SK-N-SH (cell line): ENCODE results near the gene CCNL2. TPM values are rescaled to one million over a fixed set of nuclear protein-coding genes. Genes with fewer than 3 reads are reported as not detected.
A peak's percentile ranks its signal among the peaks of the same experiment; 100 is the strongest.

Experiments used
- CTCF ChIA-PET: fragments of 300-600, 350-600 bp; formaldehyde crosslinking; extraction: SDS; loops from one replicate; lab custom pipeline; 2021; lab: Yijun Ruan, JAX
- POLR2A ChIA-PET: fragments of 350-600 bp; sonication (Branson Sonifier 250); formaldehyde crosslinking; extraction: SDS; loops from one replicate; lab custom pipeline; 2020; ENCODE audit warnings: antibody characterized with exemption, inconsistent platforms; lab: Yijun Ruan, JAX
- DNase-seq: peaks from one replicate; pipeline ENCODE4 v3.0.0; 2012
- H2AFZ ChIP-seq: fragments of 200-600 bp; sonication (generic); 2 replicates; pipeline ENCODE4 v1.8.1; 2016; ENCODE audit warnings: antibody characterized with exemption, mild to moderate bottlenecking, low read depth
- H3F3A ChIP-seq: fragments of 200-600 bp; sonication (generic); replicated peaks from 2 replicates; pipeline ENCODE3; 2016; ENCODE audit warnings: antibody characterized with exemption, mild to moderate bottlenecking; ENCODE audit not compliant: insufficient read depth
- H3K27ac ChIP-seq, 2 experiments: fragments of 200-500 bp in 1 of 2; fragments of 200-600 bp in 1 of 2; sonication (Bioruptor generic) in 1 of 2; sonication (generic), shearing (Covaris generic) in 1 of 2; 2 replicates each; pipeline versions ENCODE4 v1.5.1 to v1.6.1; 2014 to 2016; ENCODE audit warnings: low read depth in 2 of 2, inconsistent platforms in 1 of 2, low read length in 1 of 2, mild to moderate bottlenecking in 1 of 2, mixed read lengths in 1 of 2
- H3K27me3 ChIP-seq: fragments of 200-600 bp; sonication (generic), shearing (Covaris generic); 2 replicates; pipeline ENCODE4 v1.6.1; 2016; ENCODE audit warnings: mixed run types; ENCODE audit not compliant: insufficient read depth
- H3K36me3 ChIP-seq, 2 experiments: fragments of 200-500 bp in 1 of 2; fragments of 200-600 bp in 1 of 2; sonication (Bioruptor generic) in 1 of 2; sonication (generic) in 1 of 2; replicated peaks in 1 of 2; 2 replicates each; pipeline versions ENCODE3 to v1.5.1; 2014 to 2016; ENCODE audit warnings: low read length in 1 of 2, mild to moderate bottlenecking in 1 of 2; ENCODE audit not compliant: insufficient read depth in 2 of 2, control insufficient read depth in 1 of 2
- H3K4me1 ChIP-seq, 2 experiments: fragments of 200-500 bp in 1 of 2; fragments of 200-600 bp in 1 of 2; sonication (Bioruptor generic) in 1 of 2; sonication (generic), shearing (Covaris generic) in 1 of 2; 2 replicates each; pipeline versions ENCODE4 v1.5.1 to v1.6.1; 2014 to 2016; ENCODE audit warnings: low read depth in 1 of 2, low read length in 1 of 2, mixed run types in 1 of 2; ENCODE audit not compliant: insufficient read depth in 2 of 2, control insufficient read depth in 1 of 2
- H3K4me2 ChIP-seq: fragments of 200-600 bp; sonication (generic), shearing (Covaris generic); 2 replicates; pipeline ENCODE4 v1.6.1; 2017; ENCODE audit warnings: mixed run types
- H3K4me3 ChIP-seq, 2 experiments: fragments of 200-500 bp in 1 of 2; fragments of 200-600 bp in 1 of 2; sonication (Bioruptor generic) in 1 of 2; sonication (generic), shearing (Covaris generic) in 1 of 2; 2 replicates each; pipeline versions ENCODE4 v1.5.1 to v1.8.1; 2014 to 2016; ENCODE audit warnings: low read depth in 2 of 2, inconsistent platforms in 1 of 2, low read length in 1 of 2, mild to moderate bottlenecking in 1 of 2, mixed read lengths in 1 of 2, moderate library complexity in 1 of 2
- H3K79me2 ChIP-seq: fragments of 200-600 bp; sonication (generic); 2 replicates; pipeline ENCODE4 v1.8.1; 2017; ENCODE audit warnings: mild to moderate bottlenecking; ENCODE audit not compliant: insufficient read depth
- H3K9ac ChIP-seq: fragments of 200-600 bp; sonication (generic); 2 replicates; pipeline ENCODE4 v1.6.1; 2017; ENCODE audit warnings: mixed run types
- H3K9me2 ChIP-seq: fragments of 200-600 bp; sonication (generic); 2 replicates; pipeline ENCODE4 v1.6.1; 2017; ENCODE audit warnings: mixed run types
- H3K9me3 ChIP-seq: fragments of 200-600 bp; sonication (generic); 2 replicates; pipeline ENCODE4 v1.6.1; 2017; ENCODE audit warnings: mixed run types, mild to moderate bottlenecking, moderate library complexity
- H4K20me1 ChIP-seq: fragments of 200-600 bp; sonication (generic); 2 replicates; pipeline ENCODE4 v1.6.1; 2017; ENCODE audit warnings: mild to moderate bottlenecking, mixed run types; ENCODE audit not compliant: insufficient read depth
- FOSL2 ChIP-seq: IDR thresholded peaks from 2 replicates; pipeline ENCODE4 v1.4.0; 2012; ENCODE audit warnings: low read depth, mild to moderate bottlenecking, moderate library complexity, borderline replicate concordance
- FOXM1 ChIP-seq: IDR thresholded peaks from 2 replicates; pipeline ENCODE4 v1.4.0; 2012; ENCODE audit warnings: low read depth, mild to moderate bottlenecking
- MEF2A ChIP-seq: IDR thresholded peaks from 2 replicates; pipeline ENCODE4 v1.4.0; 2012; ENCODE audit warnings: low read depth, borderline replicate concordance
- SIN3A ChIP-seq: IDR thresholded peaks from 2 replicates; pipeline ENCODE4 v1.6.1; 2012; ENCODE audit warnings: low read depth, mild to moderate bottlenecking, low read length, moderate library complexity, borderline replicate concordance
- TAF1 ChIP-seq: IDR thresholded peaks from 2 replicates; pipeline ENCODE4 v1.6.1; 2012; ENCODE audit warnings: low read depth, mild to moderate bottlenecking, low read length, moderate library complexity, borderline replicate concordance
- TEAD4 ChIP-seq: IDR thresholded peaks from 2 replicates; pipeline ENCODE4 v1.4.0; 2012; ENCODE audit warnings: mild to moderate bottlenecking, borderline replicate concordance; ENCODE audit not compliant: insufficient read depth
- WGBS: methylation state at CpG from one replicate; pipeline ENCODE4 v1.1.6; 2017; ENCODE audit warnings: low lambda C conversion rate; 5-methylcytosine and 5-hydroxymethylcytosine counted together
- polyA plus RNA-seq, 3 experiments: library from polyadenylated mRNA; depleted of rRNA; stranded (reverse); fragments of >200 nt; gene quantifications; 2 replicates each; pipeline ENCODE4 v1.2.3, GENCODE V29; 2012
- TF ChIP-seq, protein P1 (sequence below): fragments of 150-350 bp; IDR thresholded peaks from 2 replicates; pipeline ENCODE4 v1.6.1; 2017; ENCODE audit warnings: antibody characterized with exemption, low read length, low read depth, borderline replicate concordance
- TF ChIP-seq, protein P2 (sequence below): fragments of 150-350 bp; IDR thresholded peaks from 2 replicates; pipeline ENCODE4 v1.6.1; 2016; ENCODE audit warnings: mild to moderate bottlenecking, low read depth, low read length
- TF ChIP-seq, protein P3 (sequence below): IDR thresholded peaks from 2 replicates; pipeline ENCODE4 v1.6.1; 2012; ENCODE audit warnings: mild to moderate bottlenecking, low read depth, low read length, moderate library complexity

Gene CCNL2
- polyA plus RNA-seq, 1 of the 3 experiments (the other 2 are of a cell fraction), result 362 TPM

DNA sequence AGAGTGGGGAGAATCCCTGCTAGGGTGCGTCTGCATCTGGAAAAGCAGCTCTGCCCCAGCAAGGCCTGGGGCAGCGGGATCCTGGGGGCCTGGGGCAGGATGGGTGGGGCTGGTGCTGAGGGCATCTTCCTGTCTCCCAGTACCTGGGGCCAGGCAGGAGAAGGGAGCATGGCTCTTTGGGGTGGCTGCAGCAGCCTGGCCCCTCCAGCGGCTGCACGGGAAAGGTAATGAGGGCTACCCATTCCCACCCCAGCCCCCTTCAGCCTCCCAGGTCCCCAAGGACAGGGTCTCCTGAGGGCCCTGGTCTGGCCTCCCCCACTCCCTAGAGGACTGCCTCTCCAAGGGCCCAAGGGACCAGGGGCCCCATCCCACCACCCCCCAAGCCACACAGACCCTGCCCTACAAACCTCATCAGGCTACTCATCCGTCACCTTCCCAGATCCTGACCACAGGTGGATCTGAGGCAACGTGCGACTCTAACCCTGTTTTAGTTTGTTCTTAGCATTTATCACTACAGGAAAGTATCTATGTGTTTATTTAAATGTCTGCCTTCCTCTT lies 22.9 kb upstream of the CCNL2 start:
- no peaks in the 10 kb centered on the region for H3K79me2 ChIP-seq
- H2AFZ ChIP-seq, result no peak overlapping the region
- H3K4me1 ChIP-seq, result no peaks in the 10 kb centered on the region; a peak in 2 of 4 replicates
- no peaks in the 10 kb centered on the region for H3K27me3 ChIP-seq
- H3K27ac ChIP-seq, result no peak overlapping the region
- H3F3A ChIP-seq, result no peaks in the 10 kb centered on the region
- no peak overlapping the region for H3K4me3 ChIP-seq
- POLR2A ChIA-PET, result no interaction called here
- H3K9me2 ChIP-seq, result no peaks in the 10 kb centered on the region
- no peak overlapping the region for H3K9ac ChIP-seq
- H3K36me3 ChIP-seq, result no peaks in the 10 kb centered on the region
- TF ChIP-seq TEAD4 (no peak), MEF2A (no peak), SIN3A (no peak), FOXM1 (no peak), FOSL2 (no peak), TAF1 (no peak)
- TF ChIP-seq, protein P1, sequence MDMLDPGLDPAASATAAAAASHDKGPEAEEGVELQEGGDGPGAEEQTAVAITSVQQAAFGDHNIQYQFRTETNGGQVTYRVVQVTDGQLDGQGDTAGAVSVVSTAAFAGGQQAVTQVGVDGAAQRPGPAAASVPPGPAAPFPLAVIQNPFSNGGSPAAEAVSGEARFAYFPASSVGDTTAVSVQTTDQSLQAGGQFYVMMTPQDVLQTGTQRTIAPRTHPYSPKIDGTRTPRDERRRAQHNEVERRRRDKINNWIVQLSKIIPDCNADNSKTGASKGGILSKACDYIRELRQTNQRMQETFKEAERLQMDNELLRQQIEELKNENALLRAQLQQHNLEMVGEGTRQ, result no peak
- TF ChIP-seq, protein P2, sequence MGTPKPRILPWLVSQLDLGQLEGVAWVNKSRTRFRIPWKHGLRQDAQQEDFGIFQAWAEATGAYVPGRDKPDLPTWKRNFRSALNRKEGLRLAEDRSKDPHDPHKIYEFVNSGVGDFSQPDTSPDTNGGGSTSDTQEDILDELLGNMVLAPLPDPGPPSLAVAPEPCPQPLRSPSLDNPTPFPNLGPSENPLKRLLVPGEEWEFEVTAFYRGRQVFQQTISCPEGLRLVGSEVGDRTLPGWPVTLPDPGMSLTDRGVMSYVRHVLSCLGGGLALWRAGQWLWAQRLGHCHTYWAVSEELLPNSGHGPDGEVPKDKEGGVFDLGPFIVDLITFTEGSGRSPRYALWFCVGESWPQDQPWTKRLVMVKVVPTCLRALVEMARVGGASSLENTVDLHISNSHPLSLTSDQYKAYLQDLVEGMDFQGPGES, result no peak
- TF ChIP-seq, protein P3, sequence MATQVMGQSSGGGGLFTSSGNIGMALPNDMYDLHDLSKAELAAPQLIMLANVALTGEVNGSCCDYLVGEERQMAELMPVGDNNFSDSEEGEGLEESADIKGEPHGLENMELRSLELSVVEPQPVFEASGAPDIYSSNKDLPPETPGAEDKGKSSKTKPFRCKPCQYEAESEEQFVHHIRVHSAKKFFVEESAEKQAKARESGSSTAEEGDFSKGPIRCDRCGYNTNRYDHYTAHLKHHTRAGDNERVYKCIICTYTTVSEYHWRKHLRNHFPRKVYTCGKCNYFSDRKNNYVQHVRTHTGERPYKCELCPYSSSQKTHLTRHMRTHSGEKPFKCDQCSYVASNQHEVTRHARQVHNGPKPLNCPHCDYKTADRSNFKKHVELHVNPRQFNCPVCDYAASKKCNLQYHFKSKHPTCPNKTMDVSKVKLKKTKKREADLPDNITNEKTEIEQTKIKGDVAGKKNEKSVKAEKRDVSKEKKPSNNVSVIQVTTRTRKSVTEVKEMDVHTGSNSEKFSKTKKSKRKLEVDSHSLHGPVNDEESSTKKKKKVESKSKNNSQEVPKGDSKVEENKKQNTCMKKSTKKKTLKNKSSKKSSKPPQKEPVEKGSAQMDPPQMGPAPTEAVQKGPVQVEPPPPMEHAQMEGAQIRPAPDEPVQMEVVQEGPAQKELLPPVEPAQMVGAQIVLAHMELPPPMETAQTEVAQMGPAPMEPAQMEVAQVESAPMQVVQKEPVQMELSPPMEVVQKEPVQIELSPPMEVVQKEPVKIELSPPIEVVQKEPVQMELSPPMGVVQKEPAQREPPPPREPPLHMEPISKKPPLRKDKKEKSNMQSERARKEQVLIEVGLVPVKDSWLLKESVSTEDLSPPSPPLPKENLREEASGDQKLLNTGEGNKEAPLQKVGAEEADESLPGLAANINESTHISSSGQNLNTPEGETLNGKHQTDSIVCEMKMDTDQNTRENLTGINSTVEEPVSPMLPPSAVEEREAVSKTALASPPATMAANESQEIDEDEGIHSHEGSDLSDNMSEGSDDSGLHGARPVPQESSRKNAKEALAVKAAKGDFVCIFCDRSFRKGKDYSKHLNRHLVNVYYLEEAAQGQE, result no peak
- H4K20me1 ChIP-seq, result no peaks in the 10 kb centered on the region
- 100% methylated on average over 3 of the region's 7 CpGs for WGBS
- H3K9me3 ChIP-seq, result no peaks in the 10 kb centered on the region
- DNase-seq, result peak; percentile 34
- CTCF ChIA-PET, result interaction anchor here (0.8 to 2.8 kb wide), 3 partner anchors 14 to 84 kb away, joined by 3 to 14 read pairs (median 3); partner anchors contain the start of gene MRPL20
- no peak overlapping the region for H3K4me2 ChIP-seq
